SK-N-SH treated with all-trans-retinoic acid at 6 μM for 48 hours (cell line): ENCODE data around the gene LIPM.

ENCODE experiments used
- ATAC-seq: fragments of 200-7000 bp; cut with Tn5 transposase; 3 replicates; pipeline ENCODE4 v1.9.1; 2020; ENCODE audit warnings: mild to moderate bottlenecking, moderate library complexity
- ARNTL ChIP-seq: fragments of 450-650 bp; formaldehyde crosslinking; IDR thresholded peaks from 2 replicates; pipeline ENCODE4 v1.5.0; 2020; ENCODE audit warnings: low read depth, mild to moderate bottlenecking, moderate library complexity, borderline replicate concordance
- BACH2 ChIP-seq: fragments of 250-450 bp; sonication (Bioruptor Pico); IDR thresholded peaks from 2 replicates; pipeline ENCODE4 v1.9.0; 2021; ENCODE audit warnings: mild to moderate bottlenecking, borderline replicate concordance
- CREB5 ChIP-seq: fragments of 250-450 bp; sonication (Bioruptor Pico); IDR thresholded peaks from 2 replicates; pipeline ENCODE4 v1.5.1; 2020; ENCODE audit warnings: low read depth, mild to moderate bottlenecking, moderate library complexity
- CSDC2 ChIP-seq: fragments of 250-450 bp; sonication (Bioruptor Pico); IDR thresholded peaks from 2 replicates; pipeline ENCODE4 v1.5.0; 2020; ENCODE audit warnings: mild to moderate bottlenecking, moderate library complexity
- CSRNP3 ChIP-seq: fragments of 250-450 bp; sonication (Bioruptor Pico); IDR thresholded peaks from 2 replicates; pipeline ENCODE4 v1.5.1; 2021; ENCODE audit warnings: mild to moderate bottlenecking, moderate library complexity
- ESRRG ChIP-seq: fragments of 250-450 bp; sonication (Bioruptor Pico); IDR thresholded peaks from 2 replicates; pipeline ENCODE4 v1.6.1; 2021; ENCODE audit warnings: mild to moderate bottlenecking
- GLIS3 ChIP-seq: fragments of 250-450 bp; sonication (Bioruptor Pico); IDR thresholded peaks from 2 replicates; pipeline ENCODE4 v1.5.0; 2020; ENCODE audit warnings: mild to moderate bottlenecking, moderate library complexity
- ISL1 ChIP-seq: fragments of 250-450 bp; sonication (Bioruptor Pico); IDR thresholded peaks from 2 replicates; pipeline ENCODE4 v2.1.2; 2022; ENCODE audit warnings: mild to moderate bottlenecking, moderate library complexity
- OSR1 ChIP-seq: fragments of 250-450 bp; sonication (Bioruptor Pico); IDR thresholded peaks from 2 replicates; pipeline ENCODE4 v1.8.0; 2022; ENCODE audit warnings: moderate library complexity, mild to moderate bottlenecking, inconsistent platforms
- PATZ1 ChIP-seq: fragments of 250-450 bp; sonication (Bioruptor Pico); IDR thresholded peaks from 2 replicates; pipeline ENCODE4 v1.8.0; 2020; ENCODE audit warnings: mild to moderate bottlenecking, moderate library complexity, borderline replicate concordance
- POU6F1 ChIP-seq: fragments of 250-450 bp; sonication (Bioruptor Pico); IDR thresholded peaks from 2 replicates; pipeline ENCODE4 v1.8.0; 2021; ENCODE audit warnings: low read depth, mild to moderate bottlenecking, moderate library complexity, borderline replicate concordance
- PPARA ChIP-seq: fragments of 250-450 bp; sonication (Bioruptor Pico); IDR thresholded peaks from 2 replicates; pipeline ENCODE4 v1.5.0; 2020; ENCODE audit warnings: mild to moderate bottlenecking, borderline replicate concordance
- RARB ChIP-seq: fragments of 250-450 bp; sonication (Bioruptor Pico); IDR thresholded peaks from 2 replicates; pipeline ENCODE4 v1.8.0; 2021; ENCODE audit warnings: mild to moderate bottlenecking, moderate library complexity
- SNAI2 ChIP-seq: fragments of 250-450 bp; sonication (Bioruptor Pico); IDR thresholded peaks from 2 replicates; pipeline ENCODE4 v1.5.0; 2020; ENCODE audit warnings: mild to moderate bottlenecking, moderate library complexity
- TCF4 ChIP-seq: fragments of 250-450 bp; sonication (Bioruptor Pico); IDR thresholded peaks from 2 replicates; pipeline ENCODE4 v1.8.0; 2021; ENCODE audit warnings: mild to moderate bottlenecking, moderate library complexity, borderline replicate concordance
- TOX ChIP-seq: fragments of 250-450 bp; sonication (Bioruptor Pico); IDR thresholded peaks from 2 replicates; pipeline ENCODE4 v1.8.0; 2021; ENCODE audit warnings: mild to moderate bottlenecking, moderate library complexity, borderline replicate concordance
- ZC3H10 ChIP-seq: fragments of 250-450 bp; sonication (Bioruptor Pico); IDR thresholded peaks from 2 replicates; pipeline ENCODE4 v1.5.1; 2021; ENCODE audit warnings: mild to moderate bottlenecking, moderate library complexity
- ZFP3 ChIP-seq: fragments of 250-450 bp; sonication (Bioruptor Pico); IDR thresholded peaks from 2 replicates; pipeline ENCODE4 v1.5.0; 2020; ENCODE audit warnings: mild to moderate bottlenecking, moderate library complexity
- ZFP30 ChIP-seq: fragments of 450-650 bp; formaldehyde crosslinking; IDR thresholded peaks from 2 replicates; pipeline ENCODE4 v1.5.0; 2022; ENCODE audit warnings: mild to moderate bottlenecking, moderate library complexity
- ZNF565 ChIP-seq: fragments of 450-650 bp; formaldehyde crosslinking; conservative IDR thresholded peaks from 2 replicates; pipeline ENCODE4 v1.5.0; 2020; ENCODE audit warnings: low read depth, mild to moderate bottlenecking, moderate library complexity
- ZNF70 ChIP-seq: fragments of 450-650 bp; formaldehyde crosslinking; IDR thresholded peaks from 2 replicates; pipeline ENCODE4 v1.5.0; 2020; ENCODE audit warnings: mild to moderate bottlenecking, moderate library complexity
- ZNF8 ChIP-seq: fragments of 450-650 bp; formaldehyde crosslinking; IDR thresholded peaks from 2 replicates; pipeline ENCODE4 v1.5.0; 2020; ENCODE audit warnings: mild to moderate bottlenecking, moderate library complexity

Gene LIPM

GRCh38 chr10:88769384-88769783 lies 33.1 kb upstream of the LIPM start:
- ATAC-seq: no peak
- no peak for TF ChIP-seq ZNF565
- no peak for TF ChIP-seq ZNF8 (CRISPR knock-in tag)
- TF ChIP-seq ZNF70 (CRISPR knock-in tag): no peak
- no peak for TF ChIP-seq ARNTL (CRISPR knock-in tag)
- TF ChIP-seq BACH2: no peak
- no peak for TF ChIP-seq SNAI2
- TF ChIP-seq CSDC2 (CRISPR knock-in tag): no peak
- no peak for TF ChIP-seq PPARA (CRISPR knock-in tag)
- TF ChIP-seq ZFP30 (CRISPR knock-in tag): no peak
- TF ChIP-seq PATZ1 (CRISPR knock-in tag): no peak
- no peak for TF ChIP-seq TCF4 (CRISPR knock-in tag)

GRCh38 chr10:88781206-88781605 lies 21.3 kb upstream of the LIPM start:
- ATAC-seq: no peak
- TF ChIP-seq PPARA (CRISPR knock-in tag): no peak
- no peak for TF ChIP-seq ESRRG (CRISPR knock-in tag)
- no peak for TF ChIP-seq ZNF8 (CRISPR knock-in tag)
- no peak for TF ChIP-seq CSDC2 (CRISPR knock-in tag)
- TF ChIP-seq RARB: no peak
- TF ChIP-seq PATZ1 (CRISPR knock-in tag): no peak
- TF ChIP-seq ZNF70 (CRISPR knock-in tag): no peak
- no peak for TF ChIP-seq TOX (CRISPR knock-in tag)
- TF ChIP-seq SNAI2: no peak
- no peak for TF ChIP-seq TCF4 (CRISPR knock-in tag)
- no peak for TF ChIP-seq ISL1 (CRISPR knock-in tag)
- TF ChIP-seq CREB5: no peak
- TF ChIP-seq OSR1 (CRISPR knock-in tag): no peak
- no peak for TF ChIP-seq ZFP3
- no peak for TF ChIP-seq ZNF565
- no peak for TF ChIP-seq GLIS3 (CRISPR knock-in tag)
- TF ChIP-seq CSRNP3 (CRISPR knock-in tag): no peak
- TF ChIP-seq POU6F1: no peak
- no peak for TF ChIP-seq ZC3H10

- TF ChIP-seq CSRNP3 (CRISPR knock-in tag) (no peak), PATZ1 (CRISPR knock-in tag) (no peak), CSDC2 (CRISPR knock-in tag) (no peak)
- ATAC-seq: no peak
Observed at GRCh38 chr10:88782222-88782621, 20.3 kb upstream of the LIPM start.
